CD4-positive, alpha-beta T cell treated with Interleukin-4 for 1 hour (primary cell): Measurements from ENCODE around the gene MISP.

ENCODE experiments used
- DNase-seq, 2 donors: peaks; one replicate each; pipeline ENCODE4 v3.0.0-alpha.2; 2020 to 2022

The MISP gene

DNA sequence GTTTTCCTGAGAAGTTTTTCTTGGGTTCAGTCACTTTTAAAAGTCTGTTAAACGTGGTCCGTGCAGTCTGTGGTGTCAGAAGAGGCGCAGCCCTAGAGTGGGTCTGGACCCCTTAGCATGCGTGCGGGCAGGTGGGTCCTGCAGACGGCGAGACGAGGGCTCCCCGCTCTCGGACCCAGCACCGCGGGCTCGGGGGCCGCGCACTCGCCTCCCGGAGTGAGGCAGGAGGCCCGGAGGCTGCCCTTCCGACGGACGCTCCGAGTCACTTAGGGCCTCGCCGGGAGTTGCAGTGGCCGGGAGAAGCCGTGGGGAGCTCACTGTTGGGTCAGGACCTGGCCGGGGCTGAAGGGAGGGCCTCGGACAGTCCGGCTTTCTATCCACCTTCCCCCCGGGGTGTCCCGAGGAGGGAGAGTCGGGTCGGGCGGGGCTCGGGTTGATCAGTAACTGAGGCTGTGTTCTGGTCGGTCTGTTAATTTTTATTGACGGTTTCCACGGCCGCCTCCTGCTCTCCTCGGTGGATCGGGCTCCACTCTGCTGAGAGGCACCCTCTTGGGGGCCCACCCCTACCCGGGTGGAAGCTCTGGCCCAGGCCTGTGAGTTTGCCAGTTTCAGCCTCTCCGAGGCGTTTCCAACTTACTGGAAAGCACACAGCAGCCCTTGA, 47.6 kb downstream of the MISP start:
- no peak for DNase-seq

DNA sequence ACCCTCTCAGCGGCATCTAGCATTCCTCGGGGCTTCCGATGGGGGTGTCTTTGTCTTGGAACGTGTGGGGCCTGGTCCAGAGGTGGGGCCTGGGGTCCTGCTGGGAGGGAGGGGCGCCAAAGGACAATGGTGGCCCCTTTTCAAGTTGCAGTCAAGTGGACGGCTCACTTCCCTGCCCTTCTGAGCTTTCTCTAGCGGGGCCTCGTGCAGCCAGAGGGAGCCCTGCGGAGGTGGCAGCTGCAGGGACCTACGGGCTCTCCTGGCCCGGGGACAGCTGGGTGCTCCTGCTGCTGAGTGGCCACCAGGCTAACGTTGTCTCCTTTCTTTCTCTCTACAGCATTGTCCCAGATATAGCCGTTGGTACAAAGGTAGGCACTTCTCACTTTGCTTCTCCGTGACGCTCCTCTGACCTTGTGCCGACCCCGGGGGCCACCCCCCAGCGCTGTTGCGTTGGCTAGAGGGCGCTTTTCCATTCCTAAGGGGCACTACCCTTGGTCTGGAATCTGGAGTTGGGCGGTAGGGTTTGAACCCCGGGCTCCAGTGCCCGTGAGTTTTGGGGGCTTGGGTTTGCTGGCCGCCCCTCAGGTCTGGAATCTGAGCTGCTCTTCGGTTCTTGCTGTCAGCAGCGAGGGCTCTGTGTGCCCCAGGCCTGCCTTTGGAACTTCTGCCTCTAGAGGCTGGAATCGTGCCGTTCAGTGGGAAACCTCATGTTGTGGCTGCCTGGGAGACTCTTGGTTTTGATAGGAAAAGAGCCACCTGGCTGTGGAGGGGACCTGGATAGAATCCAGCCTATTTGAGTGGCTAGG, 48.4 kb downstream of the MISP start:
- DNase-seq, result no peak

DNA sequence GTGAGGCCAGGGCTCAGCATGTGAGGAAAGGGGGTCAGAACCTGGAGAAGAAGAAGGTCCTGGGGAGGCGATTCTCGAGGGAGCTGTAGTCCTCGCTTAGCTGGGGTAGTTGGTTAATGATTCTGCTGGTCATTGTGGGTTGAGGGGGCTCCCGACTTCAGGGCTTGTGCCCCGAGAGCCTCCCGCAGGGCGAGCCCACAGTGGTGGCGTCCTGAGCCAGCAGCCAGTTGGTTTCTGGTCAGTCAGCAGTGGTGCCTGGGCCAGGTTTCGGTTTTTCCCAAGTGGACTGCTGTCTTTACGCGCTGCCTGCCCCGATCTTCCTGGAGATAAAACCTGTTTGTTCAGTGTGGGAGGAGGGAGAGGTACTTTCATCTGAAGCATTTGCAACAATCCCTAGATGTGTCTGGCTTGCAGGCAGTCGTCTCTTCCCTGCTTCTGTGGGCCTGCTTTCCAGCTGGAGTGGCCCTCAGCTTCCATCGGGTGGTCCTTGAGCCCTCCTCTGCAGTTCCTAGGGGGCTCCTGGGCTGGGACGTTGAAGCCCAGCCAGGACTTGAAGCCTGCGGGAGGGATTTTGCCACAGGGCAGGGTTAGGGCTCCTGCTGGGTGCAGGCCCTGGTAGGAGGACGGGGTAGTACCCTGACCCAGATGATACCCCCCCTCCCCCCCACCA, 49.6 kb downstream of the MISP start:
- DNase-seq, result no peak

DNA sequence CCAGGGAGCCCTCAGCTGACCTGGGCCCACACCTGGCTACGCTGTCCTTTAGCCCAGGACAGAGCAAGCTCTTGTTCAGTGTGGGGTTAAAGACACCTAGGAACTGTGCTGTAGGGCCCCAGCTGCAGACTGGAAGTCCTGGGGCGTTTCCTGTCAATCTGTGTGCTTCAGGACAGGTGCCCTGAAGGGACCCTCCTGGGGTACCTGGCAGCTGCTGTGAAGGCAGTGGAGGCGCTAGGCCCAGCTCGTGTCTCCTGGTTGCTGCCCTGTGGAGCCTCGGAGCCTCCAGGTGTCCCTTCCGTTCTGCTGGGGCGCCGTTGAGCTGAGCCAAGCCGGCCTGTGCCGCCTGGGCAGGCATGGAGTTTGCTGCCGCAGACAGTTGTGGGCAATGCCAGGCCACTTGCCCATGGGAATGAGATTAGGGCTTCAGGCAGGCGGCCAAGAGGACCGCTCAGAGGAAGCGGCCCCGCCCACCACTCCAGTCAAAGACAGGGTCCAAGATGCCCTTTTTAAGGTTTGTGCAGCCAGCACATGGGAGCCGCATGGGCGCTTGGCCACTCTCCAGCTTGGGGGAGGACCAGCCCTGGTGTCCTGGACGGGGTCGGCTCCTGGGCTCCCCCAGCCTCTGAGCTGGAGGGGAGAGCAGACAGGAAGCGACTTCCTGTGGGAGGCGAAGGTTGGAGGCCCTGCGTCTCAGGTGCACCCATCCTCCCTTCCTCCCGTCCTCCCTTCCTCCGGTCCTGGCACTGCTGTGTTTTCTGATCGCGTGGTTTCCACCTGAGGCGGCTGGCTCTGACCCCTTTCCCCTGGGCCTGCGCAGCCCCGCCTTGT, 50.3 kb downstream of the MISP start:
- DNase-seq, result no peak

DNA sequence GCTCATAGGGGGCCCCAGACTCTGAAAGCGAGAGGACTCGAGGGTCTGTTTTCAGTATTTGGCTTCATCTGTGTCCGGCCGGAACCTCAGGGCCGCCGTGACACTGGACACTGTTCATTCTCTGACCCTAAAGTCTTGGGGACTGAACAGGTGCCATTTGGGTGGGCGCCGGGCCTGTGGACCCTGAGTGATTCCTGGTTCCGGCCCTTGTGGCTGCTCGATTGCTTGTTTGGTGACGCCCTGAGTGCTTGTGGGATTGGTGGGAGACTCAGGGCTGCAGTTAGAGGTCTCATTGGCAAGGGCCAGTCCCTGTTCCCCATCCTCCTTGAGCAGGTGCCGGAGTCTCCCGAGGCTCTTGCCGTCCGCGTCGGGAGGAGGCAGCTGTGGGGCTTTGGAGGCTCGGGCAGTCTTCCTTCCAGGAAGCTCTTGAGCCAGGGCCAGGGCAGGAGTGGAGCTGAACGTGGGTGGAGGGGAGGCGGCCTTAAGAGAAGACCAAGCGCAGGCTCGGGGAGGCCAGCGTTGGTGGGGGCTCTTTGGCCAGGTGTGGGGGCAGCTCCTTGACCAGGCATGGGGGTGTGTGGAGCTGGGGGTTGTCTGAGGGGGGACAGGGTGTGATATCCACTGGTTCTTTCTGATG, 51.1 kb downstream of the MISP start:
- DNase-seq, result no peak

DNA sequence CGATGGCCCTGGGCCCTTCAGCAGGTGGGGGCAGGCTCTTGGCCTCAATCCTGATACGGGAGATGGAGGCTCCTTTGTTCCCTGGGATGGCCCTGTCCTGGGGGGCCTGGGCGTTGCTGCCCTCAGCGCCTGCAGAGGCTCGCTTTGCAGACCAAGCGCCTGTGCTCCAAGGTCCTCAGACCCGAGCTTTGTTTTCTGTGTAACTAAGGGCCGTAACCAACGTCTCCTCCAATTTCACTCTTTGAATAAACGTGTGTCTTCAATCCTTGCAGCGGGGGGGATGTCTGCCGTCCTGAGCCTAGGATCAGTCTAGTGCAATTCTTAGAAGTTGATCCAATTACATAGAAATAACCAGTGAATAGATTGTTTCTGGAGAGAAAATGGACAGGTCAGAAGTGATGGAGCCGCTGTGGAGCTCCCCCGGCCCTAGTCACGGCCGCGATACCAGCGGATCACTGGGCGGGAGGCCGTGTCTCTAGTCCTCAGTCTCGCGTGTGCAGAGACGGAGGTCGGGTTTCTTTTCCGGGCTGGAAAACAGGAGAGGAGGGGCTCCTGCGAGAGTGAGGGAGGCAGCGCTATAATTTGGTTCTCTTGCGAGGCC, 51.7 kb downstream of the MISP start:
- no peak for DNase-seq

DNA sequence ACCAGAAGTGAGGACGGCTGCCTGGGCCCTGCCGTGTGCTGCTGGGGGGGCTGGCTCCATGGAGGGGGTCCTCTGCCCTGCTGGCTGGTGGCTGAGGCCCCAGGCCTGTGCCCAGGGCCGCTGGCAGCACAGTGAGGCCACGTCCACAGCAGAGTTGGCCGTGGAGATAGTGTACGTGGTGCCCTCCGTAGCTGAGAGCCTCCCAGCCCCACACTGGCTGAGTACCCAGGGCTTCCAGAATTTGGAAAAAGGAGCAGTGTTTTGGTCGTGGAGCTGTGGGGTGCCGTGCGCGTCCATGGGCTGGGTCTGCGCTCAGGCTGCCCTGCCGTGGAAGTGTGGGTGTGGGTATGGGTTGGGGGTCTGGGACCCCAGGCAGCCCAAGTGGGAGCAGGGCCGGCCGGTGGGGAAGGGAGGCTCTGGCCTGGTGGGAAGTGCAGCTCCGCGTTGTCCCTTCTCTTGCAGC, 52.2 kb downstream of the MISP start:
- DNase-seq, result no peak

DNA sequence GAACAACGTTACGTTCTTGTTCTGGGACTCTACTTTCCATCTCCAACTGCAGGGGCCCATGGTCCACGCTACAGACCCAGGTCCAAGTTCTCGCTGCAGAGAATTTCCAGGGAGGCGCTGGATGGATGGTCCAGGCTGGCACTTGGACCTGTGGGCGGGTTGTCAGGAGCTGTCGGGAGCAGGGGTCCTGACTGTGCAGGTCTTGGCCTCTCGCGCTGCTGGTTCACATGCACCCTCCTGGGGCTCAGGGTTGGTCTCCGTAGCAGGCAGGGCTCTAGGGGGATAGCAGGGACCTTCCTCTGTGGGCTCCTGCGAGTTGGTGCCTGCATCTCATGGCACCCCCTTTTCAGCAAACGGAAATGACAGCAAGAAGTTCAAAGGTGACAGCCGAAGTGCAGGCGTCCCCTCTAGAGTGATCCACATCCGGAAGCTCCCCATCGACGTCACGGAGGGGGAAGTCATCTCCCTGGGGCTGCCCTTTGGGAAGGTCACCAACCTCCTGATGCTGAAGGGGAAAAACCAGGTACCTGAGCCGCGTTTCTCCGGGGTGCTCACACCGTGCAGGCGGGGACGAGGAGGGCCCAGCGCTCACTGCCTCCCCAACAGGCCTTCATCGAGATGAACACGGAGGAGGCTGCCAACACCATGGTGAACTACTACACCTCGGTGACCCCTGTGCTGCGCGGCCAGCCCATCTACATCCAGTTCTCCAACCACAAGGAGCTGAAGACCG, 52.9 kb downstream of the MISP start:
- DNase-seq, result no peak

DNA sequence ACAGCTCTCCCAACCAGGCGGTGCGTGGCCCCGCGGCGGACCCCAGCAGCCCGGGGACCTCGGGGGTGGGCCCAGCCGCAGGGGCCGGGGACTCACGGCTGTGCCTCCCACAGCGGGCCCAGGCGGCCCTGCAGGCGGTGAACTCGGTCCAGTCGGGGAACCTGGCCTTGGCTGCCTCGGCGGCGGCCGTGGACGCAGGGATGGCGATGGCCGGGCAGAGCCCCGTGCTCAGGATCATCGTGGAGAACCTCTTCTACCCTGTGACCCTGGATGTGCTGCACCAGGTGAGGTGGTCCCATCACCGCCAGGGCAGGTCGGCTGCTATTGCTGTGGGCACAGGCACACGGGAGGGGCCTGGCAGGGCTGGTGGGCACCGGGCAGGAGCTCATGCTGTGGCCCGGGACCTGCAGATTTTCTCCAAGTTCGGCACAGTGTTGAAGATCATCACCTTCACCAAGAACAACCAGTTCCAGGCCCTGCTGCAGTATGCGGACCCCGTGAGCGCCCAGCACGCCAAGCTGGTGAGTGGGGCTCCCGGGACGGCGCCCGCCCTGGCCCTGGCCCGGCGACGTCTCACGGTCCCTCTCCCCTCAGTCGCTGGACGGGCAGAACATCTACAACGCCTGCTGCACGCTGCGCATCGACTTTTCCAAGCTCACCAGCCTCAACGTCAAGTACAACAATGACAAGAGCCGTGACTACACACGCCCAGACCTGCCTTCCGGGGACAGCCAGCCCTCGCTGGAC, 53.7 kb downstream of the MISP start:
- DNase-seq, result no peak

DNA sequence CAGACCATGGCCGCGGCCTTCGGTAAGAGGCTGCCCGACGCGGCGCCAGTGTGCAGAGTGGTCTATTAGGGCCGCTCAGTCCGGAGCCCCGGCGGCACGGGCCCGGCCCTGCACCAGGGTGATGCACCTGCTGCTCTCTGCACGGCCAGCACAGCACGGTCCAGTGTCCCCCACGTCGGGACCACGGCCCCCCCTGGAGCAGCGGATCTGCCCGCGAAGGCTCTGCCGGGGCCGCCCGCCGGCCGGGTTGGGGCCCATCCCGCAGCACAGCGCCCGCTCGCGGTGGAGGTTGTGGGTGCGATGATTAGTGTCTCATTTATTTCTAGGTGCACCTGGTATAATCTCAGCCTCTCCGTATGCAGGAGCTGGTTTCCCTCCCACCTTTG, 54.2 kb downstream of the MISP start:
- no peak for DNase-seq

DNA sequence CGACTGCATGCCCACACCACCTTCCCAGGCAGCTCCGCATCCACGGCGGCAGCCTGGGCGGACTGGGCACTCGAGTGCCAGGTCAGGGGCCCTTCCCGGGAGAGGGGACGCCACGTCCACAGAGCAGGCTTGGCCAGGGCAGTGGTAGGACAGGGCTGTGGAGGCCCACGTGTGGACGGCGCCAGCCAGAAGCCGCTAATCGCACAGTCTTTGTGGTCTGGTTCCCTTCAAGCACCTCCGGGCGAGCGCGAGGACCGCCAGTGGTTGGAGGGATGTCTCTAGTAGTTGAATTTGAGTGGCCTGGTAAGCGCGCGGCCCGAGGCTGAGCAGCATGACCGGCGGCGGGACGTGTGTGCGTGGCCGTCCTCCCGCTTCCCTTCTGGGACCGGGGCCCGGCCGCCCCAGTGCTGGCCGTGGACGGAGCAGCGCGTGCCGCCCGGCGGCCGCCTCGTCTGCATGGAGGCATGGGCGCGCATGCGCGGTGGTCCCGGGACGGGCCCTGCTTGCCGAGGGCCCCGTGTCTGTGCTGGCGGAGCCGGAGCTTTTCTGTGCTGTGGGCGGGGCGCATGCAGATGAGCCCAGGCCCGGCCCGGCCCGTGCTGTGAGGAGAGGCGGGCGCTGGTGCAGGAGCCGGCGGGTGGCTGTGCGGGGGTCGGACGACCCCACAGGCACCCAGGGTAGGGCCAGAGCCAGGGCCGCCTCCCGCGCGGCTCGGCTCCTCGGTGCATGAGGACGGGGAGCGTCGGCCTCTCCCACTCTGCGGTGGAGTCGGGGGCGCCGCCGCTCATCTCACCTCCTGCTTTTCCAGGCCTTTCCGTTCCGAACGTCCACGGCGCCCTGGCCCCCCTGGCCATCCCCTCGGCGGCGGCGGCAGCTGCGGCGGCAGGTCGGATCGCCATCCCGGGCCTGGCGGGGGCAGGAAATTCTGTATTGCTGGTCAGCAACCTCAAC, 55.0 kb downstream of the MISP start:
- DNase-seq, result no peak

DNA sequence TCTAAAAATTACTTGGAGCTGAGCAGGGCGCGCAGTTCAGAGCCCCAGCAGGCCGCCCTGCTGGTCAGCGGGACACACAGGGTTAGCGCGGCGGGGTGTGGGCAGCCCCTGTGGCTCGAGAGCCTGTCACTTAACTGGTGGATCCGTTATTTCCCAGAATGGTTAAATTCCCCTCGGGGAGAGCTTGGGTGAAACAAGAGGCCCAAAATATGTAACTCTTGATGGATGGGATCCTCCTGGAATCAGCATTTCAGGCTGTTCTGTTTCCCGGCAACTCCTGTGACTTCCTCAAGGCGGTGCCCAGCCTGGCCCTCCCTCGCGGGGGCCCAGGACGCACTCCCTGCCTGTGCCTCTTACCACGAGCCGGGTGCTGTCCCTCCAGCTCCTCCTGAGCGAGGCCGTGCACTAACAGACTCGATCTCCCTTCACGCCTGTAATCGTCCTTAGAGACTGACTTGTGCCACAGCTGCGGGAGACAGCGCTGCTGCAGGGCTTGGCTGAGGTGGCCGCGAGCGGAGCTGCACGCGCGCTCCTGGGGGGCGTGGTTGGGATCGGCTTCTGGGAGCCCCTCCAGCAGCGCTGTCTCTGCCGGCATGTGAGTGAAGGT, 56.0 kb downstream of the MISP start:
- DNase-seq, result no peak

DNA sequence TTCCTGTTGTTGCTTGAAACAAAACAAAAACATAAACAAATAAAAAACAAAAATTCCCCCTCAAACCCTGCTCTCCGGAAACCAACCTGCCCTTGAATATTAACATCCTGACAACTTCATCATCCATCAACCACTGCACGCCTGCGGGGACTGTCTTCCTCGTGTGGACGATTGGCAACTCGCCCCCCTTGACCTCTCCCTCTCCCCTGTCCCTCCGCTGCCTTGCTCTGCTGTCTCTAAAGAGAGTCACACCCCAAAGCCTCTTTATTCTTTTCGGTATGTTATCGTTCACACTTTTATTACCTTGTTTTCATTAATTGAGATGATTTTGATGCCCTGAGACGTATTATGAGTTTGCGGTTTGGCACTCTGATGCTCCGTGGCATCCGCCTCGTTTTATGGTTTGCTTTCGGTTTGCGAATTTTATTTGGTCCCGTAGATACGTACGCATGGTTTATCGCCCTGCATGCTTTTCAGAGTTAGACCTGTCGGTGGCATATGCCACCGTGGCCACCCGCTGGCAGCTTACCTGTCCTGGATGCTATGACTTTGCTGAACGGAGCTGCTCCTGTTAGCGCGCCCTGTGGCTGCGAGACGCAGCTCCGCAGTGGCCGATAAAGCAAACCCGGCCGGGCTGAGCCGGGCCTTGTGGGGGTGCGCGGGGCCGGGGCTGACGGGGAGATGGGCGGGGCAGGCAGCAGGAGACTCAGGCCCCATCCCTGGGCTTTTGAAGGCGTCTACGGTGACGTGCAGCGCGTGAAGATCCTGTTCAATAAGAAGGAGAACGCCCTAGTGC, 56.9 kb downstream of the MISP start:
- no peak for DNase-seq

DNA sequence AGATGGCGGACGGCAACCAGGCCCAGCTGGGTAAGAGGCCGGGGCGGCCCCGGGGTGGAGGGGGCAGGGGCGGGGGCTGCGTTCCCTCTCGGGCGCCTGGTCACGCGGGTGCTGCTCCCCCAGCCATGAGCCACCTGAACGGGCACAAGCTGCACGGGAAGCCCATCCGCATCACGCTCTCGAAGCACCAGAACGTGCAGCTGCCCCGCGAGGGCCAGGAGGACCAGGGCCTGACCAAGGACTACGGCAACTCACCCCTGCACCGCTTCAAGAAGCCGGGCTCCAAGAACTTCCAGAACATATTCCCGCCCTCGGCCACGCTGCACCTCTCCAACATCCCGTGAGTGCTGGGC, 57.5 kb downstream of the MISP start:
- no peak for DNase-seq

DNA sequence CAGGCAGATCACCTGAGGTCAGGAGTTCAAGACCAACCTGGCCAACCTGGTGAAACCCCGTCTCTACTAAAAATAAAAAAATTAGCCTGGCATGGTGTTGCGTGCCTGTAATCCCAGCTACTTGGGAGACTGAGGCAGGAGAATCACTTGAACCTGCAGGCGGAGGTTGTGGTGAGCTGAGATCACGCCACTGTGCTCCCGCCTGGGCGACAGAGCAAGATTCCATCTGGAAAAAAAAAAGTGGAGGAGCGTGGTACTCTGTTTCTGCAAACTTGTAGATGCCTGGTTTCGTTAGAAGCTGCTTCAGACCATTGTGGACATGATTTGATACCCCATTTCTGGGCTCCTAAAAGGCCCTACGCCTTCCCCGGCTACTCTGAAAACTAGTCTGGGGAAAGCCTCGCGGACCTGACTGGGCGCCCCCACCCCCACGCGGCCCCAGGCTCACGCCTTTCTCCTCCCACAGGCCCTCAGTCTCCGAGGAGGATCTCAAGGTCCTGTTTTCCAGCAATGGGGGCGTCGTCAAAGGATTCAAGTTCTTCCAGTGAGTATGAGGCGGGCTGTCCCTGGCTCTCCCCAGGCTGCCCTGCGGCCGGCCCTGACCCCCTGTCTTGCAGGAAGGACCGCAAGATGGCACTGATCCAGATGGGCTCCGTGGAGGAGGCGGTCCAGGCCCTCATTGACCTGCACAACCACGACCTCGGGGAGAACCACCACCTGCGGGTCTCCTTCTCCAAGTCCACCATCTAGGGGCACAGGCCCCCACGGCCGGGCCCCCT, 59.4 kb downstream of the MISP start:
- no peak for DNase-seq

DNA sequence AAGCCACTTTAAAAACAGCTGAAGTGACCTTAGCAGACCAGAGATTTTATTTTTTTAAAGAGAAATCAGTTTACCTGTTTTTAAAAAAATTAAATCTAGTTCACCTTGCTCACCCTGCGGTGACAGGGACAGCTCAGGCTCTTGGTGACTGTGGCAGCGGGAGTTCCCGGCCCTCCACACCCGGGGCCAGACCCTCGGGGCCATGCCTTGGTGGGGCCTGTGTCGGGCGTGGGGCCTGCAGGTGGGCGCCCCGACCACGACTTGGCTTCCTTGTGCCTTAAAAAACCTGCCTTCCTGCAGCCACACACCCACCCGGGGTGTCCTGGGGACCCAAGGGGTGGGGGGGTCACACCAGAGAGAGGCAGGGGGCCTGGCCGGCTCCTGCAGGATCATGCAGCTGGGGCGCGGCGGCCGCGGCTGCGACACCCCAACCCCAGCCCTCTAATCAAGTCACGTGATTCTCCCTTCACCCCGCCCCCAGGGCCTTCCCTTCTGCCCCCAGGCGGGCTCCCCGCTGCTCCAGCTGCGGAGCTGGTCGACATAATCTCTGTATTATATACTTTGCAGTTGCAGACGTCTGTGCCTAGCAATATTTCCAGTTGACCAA, 60.1 kb downstream of the MISP start:
- no peak for DNase-seq

DNA sequence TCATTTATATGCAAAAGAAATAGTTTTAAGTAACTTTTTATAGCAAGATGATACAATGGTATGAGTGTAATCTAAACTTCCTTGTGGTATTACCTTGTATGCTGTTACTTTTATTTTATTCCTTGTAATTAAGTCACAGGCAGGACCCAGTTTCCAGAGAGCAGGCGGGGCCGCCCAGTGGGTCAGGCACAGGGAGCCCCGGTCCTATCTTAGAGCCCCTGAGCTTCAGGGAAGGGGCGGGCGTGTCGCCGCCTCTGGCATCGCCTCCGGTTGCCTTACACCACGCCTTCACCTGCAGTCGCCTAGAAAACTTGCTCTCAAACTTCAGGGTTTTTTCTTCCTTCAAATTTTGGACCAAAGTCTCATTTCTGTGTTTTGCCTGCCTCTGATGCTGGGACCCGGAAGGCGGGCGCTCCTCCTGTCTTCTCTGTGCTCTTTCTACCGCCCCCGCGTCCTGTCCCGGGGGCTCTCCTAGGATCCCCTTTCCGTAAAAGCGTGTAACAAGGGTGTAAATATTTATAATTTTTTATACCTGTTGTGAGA, 60.7 kb downstream of the MISP start:
- no peak for DNase-seq
